HepG2 (cell line): ENCODE measurements around the gene RASAL1.

Experiments
- HNRNPLL ChIP-seq: fragments of 200-400 bp; formaldehyde crosslinking; IDR thresholded peaks from 2 replicates; pipeline ENCODE4 v1.6.1; 2017; ENCODE audit warnings: mild to moderate bottlenecking, low read depth, low read length; ENCODE audit not compliant: poor library complexity, severe bottlenecking
- NFYB ChIP-seq: sonication (generic); formaldehyde crosslinking; IDR thresholded peaks from 2 replicates; pipeline ENCODE4 v1.4.0; 2020; ENCODE audit warnings: missing genetic modification reagents
- SMC3 ChIP-seq: IDR thresholded peaks from 2 replicates; pipeline ENCODE4 v1.6.1; 2011; ENCODE audit warnings: low read length, improper control_type of control experiment
- ZNF263 ChIP-seq: sonication (generic); formaldehyde crosslinking; IDR thresholded peaks from 2 replicates; pipeline ENCODE4 v1.4.0; 2020; ENCODE audit warnings: missing genetic modification reagents

DNA sequence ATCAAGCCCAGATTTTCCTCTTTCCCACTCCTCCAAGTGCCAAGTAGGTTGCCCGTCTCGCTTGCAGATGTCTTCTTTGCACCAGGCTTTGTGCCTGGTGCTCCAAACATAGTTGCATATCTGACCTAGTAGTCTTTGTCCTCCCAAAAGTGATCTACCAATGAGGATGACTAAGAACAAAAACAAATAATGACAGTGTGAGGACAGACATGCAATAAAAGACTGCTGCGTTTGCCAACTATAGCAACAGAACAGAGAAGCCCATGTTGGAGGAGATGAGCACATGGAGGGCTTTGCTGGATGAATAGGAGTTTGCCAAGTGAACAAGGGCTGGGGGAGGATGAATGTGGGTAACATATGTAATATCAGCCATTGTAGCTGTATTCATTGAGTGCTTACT, 63.4 kb downstream of the RASAL1 start:
- TF ChIP-seq SMC3 (no peak), ZNF263 (0 out of 2 replicates have a peak, but pooled peaks have one; percentile 6), HNRNPLL (no peak), NFYB (CRISPR knock-in tag) (no peak)
